Dermis microvascular lymphatic vessel endothelial cell (primary cell): ENCODE results near the gene MYADML2. TPM values are rescaled to one million over a fixed set of nuclear protein-coding genes. Genes with fewer than 3 reads are reported as not detected.

Experiments used
- DNase-seq, 2 donors: peaks; one replicate each; pipeline versions ENCODE4 v3.0.0 to v3.0.0-alpha.2; 2010; ENCODE audit warnings: low read depth in 2 of 2
- total RNA-seq: library from RNA; depleted of rRNA; stranded (reverse); fragments of >200 nt; gene quantifications from 2 replicates; pipeline ENCODE4 v1.2.1, GENCODE V29; 2014

MYADML2 gene
- total RNA-seq, 1 donor from 2014 or later = not detected

DNA sequence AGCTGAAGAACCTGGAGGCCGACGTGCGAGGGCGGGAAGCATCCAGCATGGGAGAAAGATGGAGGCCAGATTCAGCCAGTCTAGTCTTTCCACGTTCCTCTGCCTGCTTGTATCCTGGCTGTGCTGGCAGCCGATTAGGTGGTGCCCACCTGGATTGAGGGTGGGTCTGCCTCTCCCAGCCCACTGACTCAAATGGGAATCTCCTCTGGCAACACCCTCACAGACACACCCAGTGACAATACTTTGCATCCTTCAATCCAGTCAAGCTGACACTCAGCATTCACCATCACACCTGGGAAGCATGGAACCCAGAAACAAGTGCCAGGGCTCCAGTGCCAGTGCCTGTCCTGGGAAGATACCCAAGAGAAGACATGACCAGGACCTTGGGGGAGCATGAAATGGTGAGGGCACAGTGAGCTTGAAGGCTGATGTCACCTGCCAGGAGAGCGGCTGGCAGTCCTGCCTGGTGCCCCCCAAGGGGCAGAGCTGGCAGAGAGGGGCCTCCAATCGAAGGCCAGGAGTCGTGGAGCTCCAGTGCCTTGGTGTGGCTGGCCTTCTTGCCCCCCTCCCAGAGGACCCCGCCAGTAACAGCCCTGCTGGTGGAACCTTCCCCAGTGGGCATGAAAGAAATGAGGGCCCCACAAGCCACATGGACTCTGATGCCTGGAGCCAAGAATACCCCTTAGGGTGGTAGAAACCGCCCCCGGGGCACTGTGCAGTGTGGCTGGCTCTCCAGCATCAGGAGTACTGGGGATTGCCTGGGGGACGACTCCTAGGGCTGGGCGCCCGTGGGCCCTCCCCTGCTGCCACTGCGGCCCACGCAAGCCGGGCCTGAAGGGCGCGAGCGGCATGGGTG is 45.6 kb downstream of the MYADML2 start:
- no peak for DNase-seq

DNA sequence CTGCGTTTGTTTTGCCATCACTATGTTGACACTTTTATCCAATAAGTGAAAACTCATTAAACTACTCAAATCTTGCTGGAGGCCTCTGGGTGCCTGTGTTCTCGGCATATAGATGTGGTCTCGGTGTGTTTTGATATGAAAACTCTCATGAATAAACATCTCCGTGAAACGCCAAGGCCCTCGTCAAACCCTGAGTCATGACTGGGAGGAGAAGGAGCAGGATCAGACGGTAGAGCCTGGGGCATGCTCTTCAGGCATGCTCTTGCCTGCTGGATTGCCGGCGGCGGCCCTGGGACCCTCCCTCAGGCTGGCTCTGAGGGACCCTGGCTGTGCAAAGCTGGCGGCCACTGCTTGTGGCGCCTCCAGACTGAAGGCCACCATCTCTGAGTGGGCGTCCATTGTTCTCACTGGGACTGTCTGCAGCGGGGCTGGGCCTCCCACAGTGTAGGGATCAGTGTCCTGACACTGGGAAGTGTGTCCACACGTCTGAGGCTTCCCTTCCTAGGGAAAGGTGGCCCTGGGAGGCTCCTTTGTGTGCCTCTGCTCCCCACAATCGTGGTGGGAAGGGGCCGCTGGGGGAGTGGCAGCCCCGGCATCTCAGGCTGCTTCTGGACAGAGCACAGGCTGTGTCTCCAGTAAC is 46.7 kb downstream of the MYADML2 start:
- DNase-seq = no peak

DNA sequence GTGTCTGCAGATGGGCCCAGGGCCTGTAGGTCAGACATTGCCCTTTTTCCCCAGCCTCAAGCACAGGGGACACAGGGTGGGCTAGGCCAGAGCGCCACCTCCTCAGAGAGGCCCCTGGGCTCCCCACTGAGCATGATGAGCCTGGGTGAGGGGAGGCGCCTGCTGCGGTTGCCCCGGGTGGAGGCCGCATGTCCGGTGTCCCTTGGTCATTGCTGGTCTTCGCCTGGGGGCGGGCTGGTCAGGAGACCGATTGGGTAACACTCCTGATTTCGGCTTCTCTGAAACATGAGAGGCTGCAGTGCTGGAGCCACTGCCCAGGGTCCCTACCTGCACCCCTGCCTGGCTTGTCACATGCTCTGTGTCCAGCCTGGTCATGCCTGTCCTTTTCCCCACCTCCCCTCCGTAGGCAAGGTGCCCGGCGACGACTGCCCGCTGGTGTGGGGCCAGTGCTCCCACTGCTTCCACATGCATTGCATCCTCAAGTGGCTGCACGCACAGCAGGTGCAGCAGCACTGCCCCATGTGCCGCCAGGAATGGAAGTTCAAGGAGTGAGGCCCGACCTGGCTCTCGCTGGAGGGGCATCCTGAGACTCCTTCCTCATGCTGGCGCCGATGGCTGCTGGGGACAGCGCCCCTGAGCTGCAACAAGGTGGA is 47.4 kb downstream of the MYADML2 start:
- DNase-seq = no peak

DNA sequence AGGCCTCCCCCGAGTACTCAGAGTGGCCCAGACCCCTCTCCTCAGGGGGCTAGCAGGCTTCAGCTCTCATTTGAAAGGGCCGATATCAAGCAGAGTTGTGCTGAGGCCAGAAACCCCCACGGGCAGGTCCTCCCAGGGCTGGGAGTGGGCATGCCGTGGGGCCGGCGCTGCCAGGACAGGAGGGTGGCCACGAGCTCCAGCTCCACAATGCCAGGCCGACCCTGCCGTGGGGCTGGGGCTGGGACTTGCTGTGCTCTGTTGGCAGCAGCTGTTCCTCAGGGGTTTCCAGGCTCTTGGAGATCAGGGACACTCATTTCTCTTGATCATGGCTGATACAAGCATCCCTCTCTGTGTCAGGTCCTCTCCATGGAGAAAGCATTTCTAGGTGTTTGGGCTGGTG is 48.1 kb downstream of the MYADML2 start:
- DNase-seq = no peak

DNA sequence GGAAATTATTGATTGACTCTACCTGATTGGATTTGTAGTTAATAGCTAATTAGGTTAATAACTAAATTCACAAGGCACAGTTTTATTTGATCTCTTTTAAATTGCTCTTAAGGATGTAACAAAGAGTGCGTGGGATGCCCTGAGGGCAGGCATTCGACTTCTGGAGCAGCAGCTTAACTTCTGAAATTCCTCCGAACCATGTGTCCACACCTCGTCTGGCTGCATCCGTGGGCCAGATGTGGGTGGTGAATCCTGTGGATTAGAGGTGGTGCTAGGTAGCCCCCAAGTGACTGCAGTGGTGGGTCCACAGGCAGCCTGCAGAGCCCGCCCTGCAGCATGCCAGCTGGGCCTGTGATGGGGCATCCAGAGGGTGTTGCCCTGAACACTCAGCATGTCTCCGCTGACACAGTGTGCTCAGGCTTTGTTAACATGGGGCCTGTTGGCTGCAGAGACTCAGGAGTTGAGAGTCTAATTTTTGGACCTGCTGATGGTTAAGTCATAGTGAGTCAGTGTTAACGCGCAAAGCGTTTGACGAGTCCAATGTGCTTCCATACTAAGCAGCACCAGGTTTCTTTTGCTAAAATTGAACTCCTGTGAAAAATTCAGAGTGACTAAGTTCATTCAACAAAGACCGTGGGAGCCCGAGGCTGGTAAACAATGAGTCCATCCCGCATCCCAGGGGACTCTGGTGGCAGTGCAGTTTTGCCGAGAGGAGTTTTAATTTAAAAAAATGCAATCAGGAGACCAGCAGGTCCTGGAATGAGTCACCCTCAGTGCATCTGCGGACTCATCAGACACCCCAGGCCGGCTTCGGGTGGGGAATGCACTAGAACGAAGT is 48.8 kb downstream of the MYADML2 start:
- DNase-seq = no peak

DNA sequence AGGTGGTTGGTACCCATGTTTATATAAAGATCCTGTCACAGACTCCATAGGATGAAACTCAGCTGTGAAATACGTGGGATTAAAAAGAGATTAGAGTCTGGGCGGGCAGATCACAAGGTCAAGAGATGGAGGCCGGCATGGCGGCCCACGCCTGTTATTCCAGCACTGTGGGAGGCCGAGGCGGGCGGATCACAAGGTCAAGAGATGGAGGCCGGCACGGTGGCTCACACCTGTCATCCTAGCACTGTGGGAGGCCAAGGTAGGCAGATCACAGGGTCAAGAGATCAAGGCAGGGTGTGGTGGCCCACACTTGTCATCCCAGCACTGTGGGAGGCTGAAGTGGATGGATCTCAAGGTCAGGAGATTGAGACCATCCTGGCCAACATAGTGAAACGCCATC is 51.6 kb downstream of the MYADML2 start:
- no peak for DNase-seq

DNA sequence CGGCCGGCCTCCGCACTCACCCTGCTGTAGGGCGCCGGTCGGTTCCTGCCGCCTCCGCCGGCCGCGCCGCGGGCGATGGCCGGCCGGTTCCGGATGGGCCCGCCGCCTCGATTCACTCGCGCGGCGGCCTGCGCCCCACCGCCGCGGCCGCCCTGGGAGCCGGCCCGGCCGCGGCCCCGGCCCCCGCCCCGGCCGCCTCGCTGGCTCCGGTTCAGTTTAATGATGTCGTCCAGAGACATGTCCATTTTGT is 55.8 kb downstream of the MYADML2 start:
- no peak for DNase-seq

DNA sequence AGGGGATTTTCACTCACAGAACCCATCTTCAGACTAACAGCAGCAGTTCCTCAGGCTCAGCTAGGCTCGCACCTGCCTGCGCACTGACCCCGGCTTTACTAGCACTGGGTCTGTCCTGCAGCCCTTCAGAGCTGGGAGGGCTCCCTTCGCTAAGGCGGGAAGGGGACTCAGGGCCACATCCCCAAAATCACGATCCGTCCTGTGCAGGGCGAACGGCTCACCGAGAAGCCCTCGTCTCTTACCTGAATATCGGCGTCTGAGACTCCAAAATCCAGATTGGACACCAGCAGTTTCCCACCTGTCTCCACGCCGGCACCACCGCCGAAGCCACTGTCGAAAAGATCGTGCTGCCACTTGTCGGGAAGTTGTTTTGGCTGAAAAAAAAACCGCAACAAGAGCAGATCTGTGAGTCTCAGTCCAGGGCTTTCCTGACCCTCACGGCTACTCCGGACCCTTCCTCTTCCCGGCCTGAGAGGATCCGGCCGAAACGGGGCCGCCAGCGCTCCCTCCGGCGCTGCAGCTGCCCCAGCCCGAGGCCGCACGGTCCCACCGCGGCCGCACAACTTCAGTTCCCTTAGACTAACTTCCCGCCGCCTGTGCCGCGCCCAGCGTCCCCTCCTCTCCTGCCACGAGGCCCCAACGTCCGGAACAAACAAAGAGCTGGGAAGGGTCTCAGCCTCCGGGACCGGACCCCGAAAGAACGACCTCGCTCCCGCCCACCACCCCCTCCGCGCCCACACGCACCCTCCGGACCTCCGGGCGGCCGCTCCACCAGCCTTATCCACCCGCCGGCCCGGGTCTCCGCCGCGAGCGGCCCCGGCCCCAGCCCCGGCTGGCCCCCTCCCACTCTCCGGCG is 56.4 kb downstream of the MYADML2 start:
- peak in 1 of 2 donors; percentile 51 for DNase-seq

Other genes starting within 250 kb of the MYADML2 start
- gene MRPL12, start 243.9 kb downstream of the MYADML2 start, total RNA-seq = 8.7 and 8.9 TPM in 2 replicates
- gene SLC25A10, start 234.9 kb downstream of the MYADML2 start, total RNA-seq = 13.9 and 17.7 TPM in 2 replicates
- not detected in 2 replicates for gene GCGR, start 143.1 kb downstream of the MYADML2 start, total RNA-seq
- 81.8 and 133 TPM in 2 replicates for gene MCRIP1, start 113.9 kb downstream of the MYADML2 start, total RNA-seq
- gene PPP1R27, start 112.2 kb downstream of the MYADML2 start, total RNA-seq = not detected in 2 replicates
- 634 and 739 TPM in 2 replicates for gene P4HB, start 86.7 kb downstream of the MYADML2 start, total RNA-seq
- 97.7 and 157 TPM in 2 replicates for gene ARHGDIA, start 75.9 kb downstream of the MYADML2 start, total RNA-seq
- 142 and 181 TPM in 2 replicates for gene ALYREF, start 55.6 kb downstream of the MYADML2 start, total RNA-seq
- 108 and 109 TPM in 2 replicates for gene ANAPC11, start 55.5 kb downstream of the MYADML2 start, total RNA-seq
- gene NPB, start 45.0 kb downstream of the MYADML2 start, total RNA-seq = 0.13 TPM in 1 of 2 replicates, not detected in the other
- 30.2 and 40.4 TPM in 2 replicates for gene PCYT2, start 35.8 kb downstream of the MYADML2 start, total RNA-seq
- gene SIRT7, start 29.1 kb downstream of the MYADML2 start, total RNA-seq = 11.9 and 12.3 TPM in 2 replicates
- gene MAFG, start 19.5 kb downstream of the MYADML2 start, total RNA-seq = 10.4 and 19.0 TPM in 2 replicates
- gene PYCR1, start 9.9 kb downstream of the MYADML2 start, total RNA-seq = 60.8 and 71.2 TPM in 2 replicates
- gene NOTUM, start 14.0 kb upstream of the MYADML2 start, total RNA-seq = under 0.01 TPM in 2 replicates
- gene ASPSCR1, start 30.4 kb upstream of the MYADML2 start, total RNA-seq = 22.0 and 23.4 TPM in 2 replicates
- gene CENPX, start 75.6 kb upstream of the MYADML2 start, total RNA-seq = 23.5 and 38.6 TPM in 2 replicates
- gene LRRC45, start 76.1 kb upstream of the MYADML2 start, total RNA-seq = 10.0 and 10.1 TPM in 2 replicates
- gene RAC3, start 84.4 kb upstream of the MYADML2 start, total RNA-seq = 12.5 and 14.5 TPM in 2 replicates
- 33.1 and 42.7 TPM in 2 replicates for gene DCXR, start 90.5 kb upstream of the MYADML2 start, total RNA-seq
- 16.4 and 28.2 TPM in 2 replicates for gene RFNG, start 104.6 kb upstream of the MYADML2 start, total RNA-seq
- 67.1 and 86.6 TPM in 2 replicates for gene GPS1, start 104.7 kb upstream of the MYADML2 start, total RNA-seq
- gene DUS1L, start 118.6 kb upstream of the MYADML2 start, total RNA-seq = 35.6 and 44.1 TPM in 2 replicates
- gene FASN, start 151.0 kb upstream of the MYADML2 start, total RNA-seq = 54.4 and 61.1 TPM in 2 replicates